HG03135 (cell line): ENCODE measurements around the gene DEFB125.

ENCODE experiments used
- ATAC-seq: cut with Tn5 transposase; IDR thresholded peaks from one replicate; pipeline ENCODE4 v1.9.1; 2021; ENCODE audit warnings: mild to moderate bottlenecking, moderate library complexity; ENCODE audit not compliant: unreplicated experiment

The DEFB125 gene

GRCh38 chr20:145877-146276, 58.4 kb downstream of the DEFB125 start:
- no peak for ATAC-seq
